Activated CD4-positive, alpha-beta T cell treated with anti-CD3 and anti-CD28 coated beads for 48 hours (primary cell): Measurements from ENCODE around the gene SLAMF1.
"Not testable (repeated sequence)": the region's sequence is repeated elsewhere in the genome, so short reads cannot be mapped to it uniquely, and the experiment has no call there.

Experiments used
- DNase-seq: peaks from one replicate; pipeline ENCODE4 v3.0.0-alpha.2; 2020

SLAMF1 gene

GRCh38 chr1:160646711-160647328 lies at the start of gene SLAMF1:
Gene SLAMF1 (minus strand): TSS chr1:160647044. CDS start chr1:160646945, 99 bp downstream.
- peak; percentile 78 for DNase-seq

GRCh38 chr1:160692390-160692789 lies 45.5 kb upstream of the SLAMF1 start:
- not testable (repeated sequence) for DNase-seq

GRCh38 chr1:160685266-160685665 lies 38.4 kb upstream of the SLAMF1 start:
- DNase-seq = no peak

GRCh38 chr1:160682983-160683865 lies 36.4 kb upstream of the SLAMF1 start:
- no peak for DNase-seq

GRCh38 chr1:160681891-160682140 lies 35.0 kb upstream of the SLAMF1 start:
- no peak for DNase-seq

GRCh38 chr1:160681066-160681890 lies 34.4 kb upstream of the SLAMF1 start:
- peak; percentile 95 for DNase-seq

- DNase-seq = no peak
These were observed 33.6 kb upstream of the SLAMF1 start for GRCh38 chr1:160680399-160680798.

GRCh38 chr1:160679893-160680292 lies 33.0 kb upstream of the SLAMF1 start:
- DNase-seq = no peak

GRCh38 chr1:160676869-160677597 lies 30.2 kb upstream of the SLAMF1 start:
- no peak for DNase-seq

- DNase-seq = peak; percentile 85
These were observed 29.0 kb upstream of the SLAMF1 start for GRCh38 chr1:160675641-160676410.

GRCh38 chr1:160674415-160674814 lies 27.6 kb upstream of the SLAMF1 start:
- no peak for DNase-seq

GRCh38 chr1:160672789-160673695 lies 26.2 kb upstream of the SLAMF1 start:
- DNase-seq = peak; percentile 53

GRCh38 chr1:160671603-160672517 lies 25.0 kb upstream of the SLAMF1 start:
- no peak for DNase-seq

GRCh38 chr1:160670701-160671100 lies 23.9 kb upstream of the SLAMF1 start:
- DNase-seq = no peak

- DNase-seq = no peak
These were observed 23.0 kb upstream of the SLAMF1 start for GRCh38 chr1:160669802-160670201.

GRCh38 chr1:160669276-160669675 lies 22.4 kb upstream of the SLAMF1 start:
- no peak for DNase-seq

- DNase-seq = no peak
These were observed 21.1 kb upstream of the SLAMF1 start for GRCh38 chr1:160667896-160668295.

- DNase-seq = no peak
These were observed 19.2 kb upstream of the SLAMF1 start for GRCh38 chr1:160666079-160666442.

- peak; percentile 39 for DNase-seq
These were observed 18.7 kb upstream of the SLAMF1 start for GRCh38 chr1:160665330-160666078.
